Measurements from ENCODE around the gene CD2AP. TPM values are rescaled to one million over a fixed set of nuclear protein-coding genes. Genes with fewer than 3 reads are reported as not detected.

Gene CD2AP
- total RNA-seq, 1 donor from 2014 or later, result 34.9 TPM

DNA sequence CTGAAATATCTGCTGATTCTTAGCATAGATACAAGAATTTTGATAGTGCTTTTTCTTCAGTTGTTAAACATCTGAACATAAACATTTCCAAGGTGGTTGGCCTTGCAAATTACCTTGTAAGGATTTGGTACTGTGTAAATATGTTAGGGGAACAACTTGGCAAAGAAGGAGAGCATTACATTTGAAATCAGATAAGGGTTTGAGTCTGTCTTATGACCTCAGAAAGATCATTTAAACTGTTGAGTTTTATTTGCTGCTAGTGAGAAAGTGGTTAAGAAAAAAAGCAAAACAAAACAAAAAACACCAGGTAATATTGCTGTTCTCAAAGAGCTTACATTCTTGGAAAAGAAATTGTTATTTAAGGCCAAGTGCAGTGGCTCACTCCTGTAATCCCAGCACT is 56.5 kb downstream of the CD2AP start:
- peaks cover 17% of the 10 kb centered on the region for H3K36me3 Mint-ChIP-seq
- DNase-seq (ENCODE audit: low spot score in 2 of 2, unreplicated experiment in 2 of 2), result no peak
- H3K27ac Mint-ChIP-seq, result no peak overlapping the region
- peaks cover 2% of the 10 kb centered on the region for H3K4me1 Mint-ChIP-seq
- no peaks in the 10 kb centered on the region for H3K27me3 Mint-ChIP-seq (ENCODE audit: low read depth)
- no peak overlapping the region for H3K4me3 Mint-ChIP-seq
- TF ChIP-seq, protein P1, sequence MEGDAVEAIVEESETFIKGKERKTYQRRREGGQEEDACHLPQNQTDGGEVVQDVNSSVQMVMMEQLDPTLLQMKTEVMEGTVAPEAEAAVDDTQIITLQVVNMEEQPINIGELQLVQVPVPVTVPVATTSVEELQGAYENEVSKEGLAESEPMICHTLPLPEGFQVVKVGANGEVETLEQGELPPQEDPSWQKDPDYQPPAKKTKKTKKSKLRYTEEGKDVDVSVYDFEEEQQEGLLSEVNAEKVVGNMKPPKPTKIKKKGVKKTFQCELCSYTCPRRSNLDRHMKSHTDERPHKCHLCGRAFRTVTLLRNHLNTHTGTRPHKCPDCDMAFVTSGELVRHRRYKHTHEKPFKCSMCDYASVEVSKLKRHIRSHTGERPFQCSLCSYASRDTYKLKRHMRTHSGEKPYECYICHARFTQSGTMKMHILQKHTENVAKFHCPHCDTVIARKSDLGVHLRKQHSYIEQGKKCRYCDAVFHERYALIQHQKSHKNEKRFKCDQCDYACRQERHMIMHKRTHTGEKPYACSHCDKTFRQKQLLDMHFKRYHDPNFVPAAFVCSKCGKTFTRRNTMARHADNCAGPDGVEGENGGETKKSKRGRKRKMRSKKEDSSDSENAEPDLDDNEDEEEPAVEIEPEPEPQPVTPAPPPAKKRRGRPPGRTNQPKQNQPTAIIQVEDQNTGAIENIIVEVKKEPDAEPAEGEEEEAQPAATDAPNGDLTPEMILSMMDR (IDR thresholded peaks at IDR 0.05; ENCODE audit: unreplicated experiment), result no peak
- H3K9me3 Mint-ChIP-seq, result peaks cover 4% of the 10 kb centered on the region

DNA sequence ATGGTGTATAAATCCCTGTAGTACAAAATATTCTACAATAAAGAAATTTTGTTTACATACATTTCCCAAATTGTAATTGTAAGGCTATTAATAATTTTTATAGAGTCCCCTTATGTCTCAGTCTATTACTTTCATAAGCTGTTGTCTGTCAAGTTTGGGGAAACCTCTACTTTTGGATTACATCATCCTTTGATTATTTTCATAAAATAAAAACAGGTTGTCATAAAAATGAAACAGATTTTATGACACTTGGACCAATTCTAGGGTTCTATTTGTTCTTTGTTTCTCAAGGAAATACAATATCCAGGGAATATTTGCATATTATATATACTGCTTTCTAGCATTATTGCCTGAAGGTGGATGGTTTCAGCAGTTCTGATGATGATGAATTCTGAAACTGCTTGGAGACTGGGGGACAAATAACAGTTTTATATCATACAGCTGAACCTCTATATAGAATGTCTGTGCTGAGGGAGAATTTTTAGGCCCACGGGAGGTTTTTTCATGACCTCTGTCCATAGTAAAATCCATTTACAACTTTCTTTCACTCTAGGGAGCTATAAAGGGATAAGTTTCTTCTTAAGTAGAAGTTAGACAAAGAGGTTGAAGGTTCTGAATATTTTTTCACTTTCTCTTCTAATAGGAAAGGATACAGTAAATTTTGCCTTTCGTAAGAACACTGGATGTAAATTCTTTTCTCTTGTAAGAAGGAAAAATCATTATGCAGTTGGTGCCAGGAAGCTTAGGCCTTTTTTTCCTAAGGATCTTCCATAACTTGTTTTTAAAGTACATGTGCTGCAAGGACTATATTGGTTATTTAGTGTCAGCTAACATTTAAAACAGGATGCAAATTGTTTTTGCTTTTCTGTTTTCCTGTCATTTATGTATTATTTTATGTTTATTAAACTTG is 58.0 kb downstream of the CD2AP start:
- peaks cover 1% of the 10 kb centered on the region for H3K9me3 Mint-ChIP-seq
- peak overlapping the region; percentile 9 for H3K27ac Mint-ChIP-seq
- H3K4me3 Mint-ChIP-seq, result no peak overlapping the region
- no peak for DNase-seq (ENCODE audit: low spot score in 2 of 2, unreplicated experiment in 2 of 2)
- TF ChIP-seq, protein P1 (IDR thresholded peaks at IDR 0.05; ENCODE audit: unreplicated experiment), result no peak
- no peaks in the 10 kb centered on the region for H3K27me3 Mint-ChIP-seq (ENCODE audit: low read depth)
- H3K36me3 Mint-ChIP-seq, result peaks cover 22% of the 10 kb centered on the region
- peaks cover 2% of the 10 kb centered on the region for H3K4me1 Mint-ChIP-seq

DNA sequence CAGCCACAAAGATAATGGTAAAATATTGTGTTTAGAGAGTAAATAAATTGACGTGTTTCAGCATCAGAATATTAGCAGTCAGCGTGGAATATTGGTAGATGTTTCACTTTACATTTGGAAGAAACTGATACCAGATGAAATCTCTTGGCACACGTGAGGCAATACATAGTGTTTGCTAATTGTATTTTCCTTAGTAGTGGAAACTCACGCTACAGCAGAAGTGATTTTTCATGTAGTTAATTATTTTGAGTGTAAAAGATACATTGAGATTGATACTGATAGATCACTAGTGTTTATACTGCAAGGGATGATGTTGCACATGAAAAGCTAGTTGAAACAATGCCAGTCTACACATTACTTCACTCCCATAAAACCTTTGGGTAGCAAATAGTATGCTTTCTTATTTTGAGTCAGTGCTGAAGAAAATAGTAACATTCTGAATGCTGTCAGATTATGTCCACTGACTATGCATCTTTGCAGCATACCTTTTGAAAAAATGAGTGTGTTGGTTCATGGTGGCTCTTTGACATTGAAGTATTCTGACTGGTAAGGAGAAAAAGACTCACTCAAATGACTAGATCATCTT is 59.3 kb downstream of the CD2AP start:
- H3K4me1 Mint-ChIP-seq, result peaks cover 2% of the 10 kb centered on the region
- H3K4me3 Mint-ChIP-seq, result no peak overlapping the region
- no peak overlapping the region for H3K27ac Mint-ChIP-seq
- H3K27me3 Mint-ChIP-seq (ENCODE audit: low read depth), result no peaks in the 10 kb centered on the region
- no peaks in the 10 kb centered on the region for H3K9me3 Mint-ChIP-seq
- DNase-seq (ENCODE audit: low spot score in 2 of 2, unreplicated experiment in 2 of 2), result no peak
- TF ChIP-seq, protein P1 (IDR thresholded peaks at IDR 0.05; ENCODE audit: unreplicated experiment), result no peak
- peaks cover 28% of the 10 kb centered on the region for H3K36me3 Mint-ChIP-seq

DNA sequence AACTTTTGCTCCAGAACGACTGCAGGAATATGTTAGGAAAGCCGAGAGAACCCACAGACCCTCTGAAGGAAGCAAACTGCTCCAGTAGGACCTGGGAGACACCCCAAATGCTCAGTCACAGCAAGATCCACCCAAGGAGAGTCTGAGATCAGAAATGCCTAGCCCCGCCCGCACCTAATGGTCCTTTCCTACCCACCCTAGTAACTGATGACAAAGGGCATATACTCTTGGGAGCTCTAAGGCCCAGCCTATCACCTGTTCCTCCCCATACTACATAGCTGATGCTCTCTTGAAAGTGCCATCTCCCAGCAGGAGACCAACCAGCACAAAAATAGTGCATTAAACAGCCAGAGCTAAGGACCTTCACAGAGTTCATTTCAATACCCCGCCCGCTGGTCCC is 67.6 kb downstream of the CD2AP start:
- Mint-ChIP-seq H3K27me3 (ENCODE audit: low read depth) (no peaks in the 10 kb centered on the region), H3K9me3 (peaks cover 55% of the 10 kb centered on the region), H3K4me3 (no peak overlapping the region), H3K4me1 (no peaks in the 10 kb centered on the region), H3K36me3 (peaks cover 75% of the 10 kb centered on the region), H3K27ac (no peak overlapping the region)
- TF ChIP-seq, protein P1 (IDR thresholded peaks at IDR 0.05; ENCODE audit: unreplicated experiment), result no peak
- no peak for DNase-seq (ENCODE audit: low spot score in 2 of 2, unreplicated experiment in 2 of 2)

DNA sequence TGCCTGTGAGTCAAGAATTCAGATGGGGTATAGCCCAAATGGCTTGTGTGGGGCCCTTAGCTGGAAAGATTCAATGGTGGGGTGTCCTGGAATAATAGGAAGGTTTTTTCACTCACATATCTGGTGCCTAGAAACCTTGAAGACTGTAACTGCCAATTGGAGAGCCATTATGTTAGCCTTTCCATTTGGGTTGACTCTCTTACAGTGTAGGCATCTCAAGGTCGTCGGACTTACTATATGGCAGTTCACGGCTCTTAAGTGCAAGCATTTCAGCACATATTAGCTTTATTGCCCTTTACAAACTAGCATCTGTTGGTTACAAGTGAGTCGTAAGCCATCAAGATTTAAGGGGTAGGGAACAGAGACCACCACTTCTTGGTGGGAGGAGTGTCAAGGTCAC is 74.1 kb downstream of the CD2AP start:
- H3K4me3 Mint-ChIP-seq, result no peak overlapping the region
- no peak for DNase-seq (ENCODE audit: low spot score in 2 of 2, unreplicated experiment in 2 of 2)
- no peak overlapping the region for H3K27ac Mint-ChIP-seq
- no peaks in the 10 kb centered on the region for H3K4me1 Mint-ChIP-seq
- no peaks in the 10 kb centered on the region for H3K27me3 Mint-ChIP-seq (ENCODE audit: low read depth)
- peaks cover 63% of the 10 kb centered on the region for H3K36me3 Mint-ChIP-seq
- TF ChIP-seq, protein P1 (IDR thresholded peaks at IDR 0.05; ENCODE audit: unreplicated experiment), result no peak
- peaks cover 51% of the 10 kb centered on the region for H3K9me3 Mint-ChIP-seq

Data from mesothelial cell of epicardium (in vitro differentiated cells).